Thyroid gland (tissue), 4 donors: ENCODE results near the gene PDE3A. TPM values are rescaled to one million over a fixed set of nuclear protein-coding genes. Genes with fewer than 3 reads are reported as not detected.

Experiments
- DNase-seq, 2 donors: peaks; one replicate each; pipeline ENCODE4 v3.0.0-alpha.2; 2019
- H3K27ac ChIP-seq, 3 donors: fragments of 200-600 bp; sonication (generic); 1 replicate in 2 of 3; 2 replicates in 1 of 3; pipeline ENCODE4 v1.5.1; 2016 to 2019; ENCODE audit warnings: mild to moderate bottlenecking in 1 of 3, moderate library complexity in 1 of 3
- H3K27me3 ChIP-seq: fragments of 200-600 bp; sonication (generic); one replicate; pipeline ENCODE4 v1.5.1; 2019
- H3K36me3 ChIP-seq, 2 donors: fragments of 200-600 bp; sonication (generic); one replicate each; pipeline ENCODE4 v1.5.1; 2016 to 2019
- H3K4me1 ChIP-seq, 2 donors: fragments of 200-600 bp; sonication (generic); one replicate each; pipeline ENCODE4 v1.5.1; 2017 to 2019
- H3K4me3 ChIP-seq, 3 donors: fragments of 200-600 bp; sonication (generic); replicated peaks in 1 of 3; 1 replicate in 2 of 3; 2 replicates in 1 of 3; pipeline ENCODE4 v1.5.1; 2016; ENCODE audit warnings: mild to moderate bottlenecking in 1 of 3
- H3K9me3 ChIP-seq: fragments of 200-600 bp; sonication (generic); one replicate; pipeline ENCODE4 v1.5.1; 2017
- POLR2A ChIP-seq, 2 donors: fragments of 450-650 bp; IDR thresholded peaks; one replicate each; pipeline ENCODE4 v1.6.1; 2017; ENCODE audit warnings: antibody characterized with exemption in 2 of 2, mild to moderate bottlenecking in 2 of 2, moderate library complexity in 1 of 2
- WGBS, 2 donors: methylation state at CpG; one replicate each; pipeline ENCODE4 v1.1.5; 2017; 5-methylcytosine and 5-hydroxymethylcytosine counted together
- intact Hi-C: fragments of 100-400 bp; cut with DNase I; formaldehyde crosslinking; loops from one replicate; pipeline ENCODE4 v1.15.1; 2023
- total RNA-seq, 4 donors: library from RNA; depleted of rRNA; stranded (reverse); fragments of >200 nt; gene quantifications; one replicate each; pipeline ENCODE4 v1.2.3, GENCODE V29; 2016
- TF ChIP-seq, protein P1 (sequence below), 6 experiments: fragments of 200-600 bp in 3 of 6; fragments of 450-650 bp in 3 of 6; sonication (generic) in 3 of 6; IDR thresholded peaks; one replicate each; pipeline ENCODE4 v1.5.1; 2016 to 2019; ENCODE audit warnings: antibody characterized with exemption in 6 of 6, mild to moderate bottlenecking in 2 of 6, inconsistent platforms in 1 of 6, moderate library complexity in 1 of 6

PDE3A gene
- total RNA-seq, 4 donors from 2014 or later: 2.8 to 9.9 (median 6.7) TPM

DNA sequence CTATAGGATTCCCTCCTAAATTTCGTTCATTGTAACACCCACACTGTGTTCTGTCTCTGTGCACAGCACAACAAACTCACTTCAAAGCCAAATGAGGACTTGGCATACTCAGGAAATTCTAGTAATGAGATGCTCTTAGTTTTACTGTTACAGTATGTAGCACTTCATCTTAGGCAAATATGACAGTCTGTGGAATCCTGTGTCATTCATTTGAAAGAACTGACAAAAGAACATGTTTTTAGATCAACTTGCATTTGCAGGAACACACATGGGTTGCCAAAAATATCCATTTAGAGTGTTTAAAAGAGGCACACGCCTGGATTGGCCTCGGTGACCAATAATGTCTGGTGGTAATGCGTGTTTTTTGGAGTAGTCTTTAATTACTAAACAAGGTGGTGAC lies 56.5 kb downstream of the PDE3A start:
- WGBS, 2 donors: 85 to 88% methylated on average over 4 of the region's 4 CpGs
- TF ChIP-seq POLR2A (IDR thresholded peaks at IDR 0.05): no peak
- TF ChIP-seq, protein P1, sequence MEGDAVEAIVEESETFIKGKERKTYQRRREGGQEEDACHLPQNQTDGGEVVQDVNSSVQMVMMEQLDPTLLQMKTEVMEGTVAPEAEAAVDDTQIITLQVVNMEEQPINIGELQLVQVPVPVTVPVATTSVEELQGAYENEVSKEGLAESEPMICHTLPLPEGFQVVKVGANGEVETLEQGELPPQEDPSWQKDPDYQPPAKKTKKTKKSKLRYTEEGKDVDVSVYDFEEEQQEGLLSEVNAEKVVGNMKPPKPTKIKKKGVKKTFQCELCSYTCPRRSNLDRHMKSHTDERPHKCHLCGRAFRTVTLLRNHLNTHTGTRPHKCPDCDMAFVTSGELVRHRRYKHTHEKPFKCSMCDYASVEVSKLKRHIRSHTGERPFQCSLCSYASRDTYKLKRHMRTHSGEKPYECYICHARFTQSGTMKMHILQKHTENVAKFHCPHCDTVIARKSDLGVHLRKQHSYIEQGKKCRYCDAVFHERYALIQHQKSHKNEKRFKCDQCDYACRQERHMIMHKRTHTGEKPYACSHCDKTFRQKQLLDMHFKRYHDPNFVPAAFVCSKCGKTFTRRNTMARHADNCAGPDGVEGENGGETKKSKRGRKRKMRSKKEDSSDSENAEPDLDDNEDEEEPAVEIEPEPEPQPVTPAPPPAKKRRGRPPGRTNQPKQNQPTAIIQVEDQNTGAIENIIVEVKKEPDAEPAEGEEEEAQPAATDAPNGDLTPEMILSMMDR (IDR thresholded peaks at IDR 0.05): no peak
- Histone ChIP-seq H3K27ac (no peak overlapping the region), H3K36me3 (no peaks in the 10 kb centered on the region), H3K4me3 (no peak overlapping the region), H3K4me1 (no peaks in the 10 kb centered on the region), H3K27me3 (no peaks in the 10 kb centered on the region), H3K9me3 (no peaks in the 10 kb centered on the region)
- intact Hi-C loops: no loop called here
- DNase-seq: no peak

DNA sequence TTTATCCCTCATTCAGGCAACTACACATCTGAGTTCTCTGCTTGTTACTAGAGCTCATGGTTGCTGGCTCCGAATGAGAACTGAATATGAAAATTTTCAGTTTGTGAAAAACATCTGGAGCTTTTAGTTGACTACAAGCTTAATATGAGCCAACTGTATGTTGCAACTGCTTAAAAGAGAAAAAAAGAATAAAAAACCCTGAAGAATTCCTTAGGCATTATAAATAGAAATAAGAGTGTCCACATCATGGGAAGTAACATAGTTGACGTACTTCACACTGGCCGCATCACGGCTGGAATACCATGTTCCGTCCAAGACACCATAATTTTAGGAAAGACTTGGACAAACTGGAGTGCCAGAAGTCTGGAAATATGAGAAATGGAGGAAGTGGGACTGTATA lies 57.9 kb downstream of the PDE3A start:
- Histone ChIP-seq H3K9me3 (no peaks in the 10 kb centered on the region), H3K27ac (no peak overlapping the region), H3K4me1 (no peaks in the 10 kb centered on the region), H3K27me3 (no peaks in the 10 kb centered on the region), H3K4me3 (no peak overlapping the region), H3K36me3 (no peaks in the 10 kb centered on the region)
- intact Hi-C loops: no loop called here
- TF ChIP-seq POLR2A (IDR thresholded peaks at IDR 0.05): no peak
- TF ChIP-seq, protein P1 (IDR thresholded peaks at IDR 0.05): no peak
- DNase-seq: no peak
- 62 to 82% methylated on average over 5 of the region's 5 CpGs for WGBS, 2 donors

DNA sequence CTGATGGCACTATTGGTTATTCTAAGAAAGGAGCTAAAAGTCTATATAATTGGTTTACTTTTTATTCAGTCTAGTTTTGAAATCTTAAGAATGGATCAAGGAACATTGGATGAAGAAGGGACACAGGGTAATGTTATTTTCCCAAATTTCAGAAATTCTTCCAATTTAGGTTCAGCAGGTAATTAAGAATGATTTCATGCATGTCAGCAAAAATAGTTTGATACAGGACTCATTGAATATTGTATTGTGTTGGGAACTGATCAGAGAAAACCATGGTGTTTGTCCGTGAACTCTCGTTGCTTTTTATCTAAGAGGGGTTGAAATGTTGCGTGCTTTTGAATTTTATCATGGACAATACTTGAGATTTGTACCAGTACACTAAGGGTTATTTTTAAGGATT lies 58.6 kb downstream of the PDE3A start:
- 93 to 97% methylated on average over 3 of the region's 3 CpGs for WGBS, 2 donors
- Histone ChIP-seq H3K4me1 (no peaks in the 10 kb centered on the region), H3K9me3 (no peaks in the 10 kb centered on the region), H3K36me3 (no peaks in the 10 kb centered on the region), H3K4me3 (no peak overlapping the region), H3K27ac (no peak overlapping the region), H3K27me3 (no peaks in the 10 kb centered on the region)
- intact Hi-C loops: no loop called here
- TF ChIP-seq POLR2A (IDR thresholded peaks at IDR 0.05): no peak
- TF ChIP-seq, protein P1 (IDR thresholded peaks at IDR 0.05): no peak
- DNase-seq: no peak

DNA sequence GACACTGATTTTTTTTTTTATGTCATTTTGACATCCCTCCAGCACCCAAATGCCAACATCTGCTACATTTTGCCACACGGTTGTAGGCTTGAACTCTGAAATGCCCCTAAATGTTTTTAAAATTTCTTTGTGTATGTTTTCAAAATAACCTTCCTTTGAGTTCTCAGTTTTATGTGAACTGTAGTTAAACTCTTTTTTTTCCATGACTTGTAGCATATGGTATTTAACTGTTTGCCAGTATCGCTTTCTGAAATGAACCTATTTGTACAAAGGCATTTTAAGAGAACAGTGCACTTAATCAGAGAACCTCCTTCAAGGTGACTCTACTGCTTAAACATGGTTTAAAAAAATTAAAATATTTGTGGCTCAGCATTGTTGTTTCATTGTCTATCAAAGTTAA lies 61.5 kb downstream of the PDE3A start:
- no peak overlapping the region for H3K27ac ChIP-seq
- no peak for DNase-seq
- H3K36me3 ChIP-seq: no peaks in the 10 kb centered on the region
- H3K27me3 ChIP-seq: no peaks in the 10 kb centered on the region
- no peak for TF ChIP-seq POLR2A (IDR thresholded peaks at IDR 0.05)
- TF ChIP-seq, protein P1 (IDR thresholded peaks at IDR 0.05): no peak
- no peak overlapping the region for H3K4me3 ChIP-seq
- intact Hi-C loops: no loop called here
- WGBS, 2 donors: 79 to 89% methylated on average over 2 of the region's 2 CpGs
- no peaks in the 10 kb centered on the region for H3K9me3 ChIP-seq
- H3K4me1 ChIP-seq: no peaks in the 10 kb centered on the region

DNA sequence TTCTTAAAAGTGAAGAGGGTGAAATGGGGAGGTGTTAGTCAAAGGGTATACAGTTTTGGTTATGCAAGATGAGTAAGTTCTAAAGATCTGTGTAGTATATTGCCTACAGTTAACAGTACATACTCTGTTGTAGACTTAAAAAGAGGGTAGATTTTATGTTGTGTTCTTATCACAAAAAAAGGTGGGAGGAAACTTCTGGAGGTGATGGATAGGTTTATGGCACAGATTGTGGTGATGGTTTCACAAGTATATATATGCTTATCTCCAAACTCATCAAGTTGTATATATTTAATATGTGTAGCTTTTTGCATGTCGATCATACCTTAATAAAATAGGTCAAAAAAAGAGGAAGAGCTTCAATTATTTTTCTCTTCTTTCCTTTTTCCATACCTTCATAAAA lies 64.0 kb downstream of the PDE3A start:
- no peak for DNase-seq
- no peak for TF ChIP-seq POLR2A (IDR thresholded peaks at IDR 0.05)
- TF ChIP-seq, protein P1 (IDR thresholded peaks at IDR 0.05): no peak
- no peak overlapping the region for H3K4me3 ChIP-seq
- H3K27me3 ChIP-seq: no peaks in the 10 kb centered on the region
- H3K27ac ChIP-seq: no peak overlapping the region
- H3K4me1 ChIP-seq: no peaks in the 10 kb centered on the region
- H3K36me3 ChIP-seq: no peaks in the 10 kb centered on the region
- intact Hi-C loops: no loop called here
- no peaks in the 10 kb centered on the region for H3K9me3 ChIP-seq
- WGBS, 2 donors: 94 to 96% methylated on average over 1 of the region's 1 CpG
